Stimulated activated CD8-positive, alpha-beta memory T cell treated with anti-CD3 and anti-CD28 coated beads, Interleukin-7, amount 100 ng/mL, for 1 hour (primary cell): Measurements from ENCODE around the gene CDK2.
"Not testable (repeated sequence)": the region's sequence is repeated elsewhere in the genome, so short reads cannot be mapped to it uniquely, and the experiment has no call there.

Experiments
- DNase-seq, 2 donors: peaks; one replicate each; pipeline ENCODE4 v3.0.0-alpha.2; 2020; ENCODE audit warnings: low read depth in 2 of 2

CDK2 gene

DNA sequence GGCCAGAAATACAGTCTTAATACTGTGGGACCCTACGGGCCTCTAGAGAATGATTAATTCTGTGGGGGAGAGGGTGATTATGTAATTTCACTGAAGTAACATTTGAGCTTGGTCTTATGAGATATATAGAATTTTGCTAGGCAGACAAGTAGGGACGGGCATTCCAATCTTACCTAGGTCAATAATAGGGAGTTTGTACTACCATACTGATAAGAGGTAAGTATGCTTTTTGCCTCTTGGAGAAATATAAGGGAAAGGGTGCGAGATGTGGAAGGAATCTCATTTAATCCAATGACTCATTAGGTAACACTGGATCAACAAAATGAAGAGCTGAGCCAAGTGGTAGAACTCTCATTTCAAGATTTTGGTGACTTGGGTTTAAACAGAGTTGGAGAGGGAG lies 12.4 kb downstream of the CDK2 start:
- DNase-seq = no peak

DNA sequence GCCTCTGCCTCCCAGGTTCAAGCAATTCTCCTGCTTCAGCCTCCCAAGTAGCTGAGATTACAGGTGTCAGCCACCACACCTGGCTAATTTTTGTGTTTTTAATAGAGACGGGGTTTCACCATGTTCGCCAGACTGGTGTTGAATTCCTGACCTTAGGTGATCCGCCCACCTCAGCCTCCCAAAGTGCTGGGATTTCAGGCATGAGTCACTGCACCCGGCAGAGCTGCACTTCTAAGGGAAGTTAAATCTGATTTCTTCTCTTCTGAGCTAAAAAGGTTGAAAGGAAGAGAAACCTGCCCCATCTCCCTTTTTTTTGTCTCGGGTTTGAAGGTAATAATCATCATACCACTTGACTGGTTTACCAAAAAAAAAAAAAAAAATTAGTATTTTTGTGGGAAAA lies 15.3 kb downstream of the CDK2 start:
- DNase-seq = not testable (repeated sequence)

DNA sequence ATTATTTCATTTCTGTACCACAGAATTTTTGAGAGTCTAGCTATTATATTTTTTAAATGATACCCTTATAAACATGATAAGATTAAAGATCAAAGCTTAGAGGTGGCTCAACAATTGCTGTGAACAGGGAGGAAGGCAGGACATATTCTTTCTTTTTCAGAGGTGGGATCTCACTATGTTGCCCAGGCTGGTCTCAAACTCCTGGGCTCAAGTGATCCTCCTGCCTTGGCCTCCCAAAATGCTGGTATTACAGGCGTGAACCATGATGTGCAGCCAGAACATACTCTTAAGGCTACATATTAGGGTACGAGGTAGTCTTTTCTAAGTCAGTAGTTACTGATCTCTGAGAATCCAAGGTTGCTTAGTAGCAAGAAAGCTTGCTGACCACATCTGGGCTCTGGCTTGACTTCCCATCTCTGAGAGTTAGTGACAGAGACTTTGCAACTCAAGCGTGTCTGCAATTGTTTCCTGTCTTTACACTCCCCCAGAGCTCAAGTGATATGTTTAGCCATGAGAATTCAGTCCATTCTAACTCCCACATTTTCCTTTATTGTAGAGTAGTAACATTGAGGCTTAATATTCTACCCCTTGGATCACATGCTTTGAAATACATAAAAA lies 15.8 kb downstream of the CDK2 start:
- DNase-seq = no peak

DNA sequence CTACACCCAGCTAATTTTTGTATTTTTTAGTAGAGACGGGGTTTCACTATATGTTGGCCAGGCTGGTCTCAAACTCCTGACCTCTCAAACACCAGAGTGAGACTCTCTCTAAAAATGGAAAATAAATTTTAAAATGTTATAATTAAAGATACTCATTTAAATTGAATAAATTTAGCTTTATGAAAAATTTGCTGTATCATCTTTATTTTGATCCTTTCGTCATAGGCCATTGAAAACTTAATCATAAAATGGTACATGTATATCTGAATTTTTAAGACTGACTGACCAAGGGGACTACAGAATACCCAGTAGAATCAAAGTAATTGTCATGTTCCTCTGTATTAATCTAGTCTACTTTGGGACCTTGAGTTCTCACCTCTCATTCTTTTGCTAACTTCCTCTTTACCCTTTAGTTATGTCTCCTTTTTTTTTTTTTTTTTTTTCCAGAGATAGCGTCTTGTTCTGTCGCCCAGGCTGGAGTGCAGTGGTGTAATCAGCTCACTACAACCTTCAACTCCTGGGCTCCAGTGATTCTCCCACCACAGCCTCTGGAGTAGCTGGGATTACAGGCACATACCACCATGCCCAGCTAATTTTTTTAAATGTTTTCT lies 16.7 kb downstream of the CDK2 start:
- DNase-seq = no peak

DNA sequence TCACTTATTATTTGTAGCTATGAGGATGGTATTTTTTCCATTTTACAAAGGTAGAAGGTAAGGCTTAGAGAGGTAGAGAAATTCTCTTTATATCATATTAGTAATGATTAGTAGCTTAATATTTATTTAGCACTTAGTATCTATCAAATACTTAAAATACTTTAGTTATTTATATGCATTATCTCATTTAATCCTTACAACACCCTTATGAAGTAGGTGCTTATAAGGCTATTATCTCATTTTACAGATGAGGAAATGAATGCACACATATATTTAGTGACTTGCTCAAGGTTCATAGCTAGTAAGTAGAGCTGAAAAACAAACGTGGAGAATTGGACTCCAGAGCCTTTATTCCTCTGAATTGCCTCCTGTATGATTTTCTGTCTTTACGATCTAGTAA lies 18.2 kb downstream of the CDK2 start:
- no peak for DNase-seq

DNA sequence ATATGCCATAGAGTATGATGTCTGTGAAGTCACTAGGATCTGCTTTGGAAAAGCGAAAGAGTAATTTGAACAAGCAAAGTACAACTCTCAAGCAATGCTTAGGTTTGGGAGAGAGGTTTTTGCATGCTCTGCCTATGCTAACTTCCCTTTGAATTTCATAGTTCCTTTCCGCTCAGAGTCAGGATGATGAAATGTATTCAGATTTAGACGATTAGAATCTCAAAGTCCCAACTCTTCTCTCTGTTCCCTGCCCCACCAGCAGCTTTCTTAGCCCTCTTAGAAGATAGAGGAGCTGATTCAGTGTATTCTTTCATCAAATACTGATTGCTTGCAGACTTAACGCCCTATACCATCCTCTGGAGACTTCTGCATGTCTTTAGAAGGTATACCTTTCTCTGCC lies 18.7 kb downstream of the CDK2 start:
- DNase-seq = no peak

DNA sequence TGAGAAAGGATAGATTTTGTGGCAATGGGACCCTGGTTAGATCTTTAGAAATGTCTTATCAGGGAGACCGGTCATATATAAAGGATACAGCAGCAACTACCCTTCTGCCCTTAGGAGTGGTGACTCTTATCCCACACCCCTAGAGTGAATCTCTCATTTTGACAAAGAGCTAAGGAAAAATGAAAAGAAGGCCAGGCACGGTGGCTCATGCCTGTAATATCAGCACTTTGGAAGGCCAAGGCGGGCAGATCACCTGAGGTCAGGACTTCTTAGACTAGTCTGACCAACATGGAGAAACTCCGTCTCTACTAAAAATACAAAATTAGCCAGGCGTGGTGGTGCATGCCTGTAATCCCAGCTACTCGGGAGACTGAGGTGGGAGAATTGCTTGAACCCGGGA lies 19.3 kb downstream of the CDK2 start:
- not testable (repeated sequence) for DNase-seq

DNA sequence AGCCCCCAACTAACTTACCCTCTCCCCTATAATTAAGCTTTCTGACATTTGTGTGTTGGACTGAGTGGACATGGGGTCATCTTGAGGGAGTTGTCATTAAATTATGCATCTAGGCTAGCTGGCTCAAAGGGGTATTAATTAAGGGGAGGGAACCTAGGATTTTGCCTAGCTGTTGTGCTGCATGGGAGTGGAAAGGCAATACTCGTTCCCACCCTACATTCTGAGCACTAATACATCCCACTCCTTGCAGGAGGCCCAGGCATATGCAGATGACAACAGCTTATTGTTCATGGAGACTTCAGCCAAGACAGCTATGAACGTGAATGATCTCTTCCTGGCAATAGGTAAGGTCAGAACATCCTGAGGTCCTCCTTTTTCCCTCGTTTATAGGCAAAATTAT lies 24.5 kb downstream of the CDK2 start:
- DNase-seq = no peak

DNA sequence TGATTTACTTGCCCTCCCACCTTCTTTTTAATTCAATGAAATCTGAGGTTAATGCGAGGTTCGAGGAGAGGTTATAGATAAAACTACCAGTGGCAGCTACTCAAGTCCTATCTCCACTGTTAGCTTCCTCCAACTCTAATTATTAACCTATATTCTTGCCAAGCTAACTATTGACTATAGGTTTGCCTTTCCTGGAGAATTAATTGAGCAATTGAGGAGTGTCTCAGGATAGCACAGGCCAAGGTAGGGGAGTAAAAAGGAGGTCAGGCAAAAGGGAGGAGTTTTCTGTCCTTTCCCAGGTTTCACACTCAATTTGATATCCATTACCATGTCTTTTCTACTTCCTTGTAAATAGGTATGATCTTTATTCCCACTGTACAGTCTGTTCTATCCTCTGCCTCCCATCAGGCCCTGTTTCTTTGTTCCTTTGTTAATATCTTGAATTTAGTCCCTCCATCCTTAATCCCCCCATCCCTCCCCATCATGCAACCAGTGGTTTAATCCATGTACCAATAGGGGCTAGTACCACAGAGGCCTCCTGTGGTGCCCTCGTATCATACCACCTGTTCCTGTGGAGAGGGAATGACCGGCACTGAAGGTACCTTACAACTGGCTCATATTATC lies 26.7 kb downstream of the CDK2 start:
- DNase-seq = no peak

DNA sequence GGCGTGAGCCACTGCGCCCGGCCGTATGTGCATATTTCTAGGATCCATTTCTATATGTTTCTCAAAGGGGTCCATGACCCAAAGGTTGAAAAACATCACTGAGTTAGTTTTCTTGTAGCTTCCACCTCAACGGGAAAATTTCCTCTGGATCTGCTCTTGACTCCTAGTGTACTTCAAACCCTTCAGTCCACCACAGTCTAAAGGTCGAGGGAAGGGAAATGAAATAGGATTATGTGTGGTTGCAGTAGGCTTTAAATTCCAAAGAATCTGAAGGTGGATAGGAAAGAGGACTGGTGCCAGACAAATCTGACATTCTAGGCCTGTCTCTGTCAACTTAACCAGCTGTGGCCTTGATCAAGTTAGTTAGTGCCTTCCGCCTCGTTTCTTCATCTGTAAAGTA lies 28.7 kb downstream of the CDK2 start:
- DNase-seq = no peak

DNA sequence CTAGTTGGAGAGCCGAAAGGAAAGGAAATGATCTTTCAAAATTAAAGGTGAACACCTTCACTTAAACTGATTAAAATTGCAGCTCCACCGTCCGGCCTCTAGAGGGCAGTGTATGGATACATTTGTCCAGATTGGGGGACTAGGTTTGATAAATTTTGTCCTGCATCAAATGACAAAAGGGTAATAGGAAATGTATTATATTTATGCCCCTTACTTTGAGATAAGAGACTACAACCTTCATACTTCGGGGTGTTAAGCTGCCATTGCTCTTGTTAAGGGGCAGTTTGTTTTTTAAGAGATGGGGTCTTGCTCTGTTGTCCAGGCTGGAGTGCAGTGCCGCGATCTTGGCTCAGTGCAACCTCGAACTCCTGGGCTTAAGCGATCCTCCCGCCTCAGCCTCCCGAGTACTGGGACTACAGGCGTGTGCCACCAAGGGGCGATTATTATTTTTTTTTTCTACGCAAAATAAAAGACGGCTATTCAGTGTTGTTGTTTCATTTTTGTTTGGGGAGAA lies 29.6 kb downstream of the CDK2 start:
- DNase-seq = peak in 1 of 2 donors; percentile 40

DNA sequence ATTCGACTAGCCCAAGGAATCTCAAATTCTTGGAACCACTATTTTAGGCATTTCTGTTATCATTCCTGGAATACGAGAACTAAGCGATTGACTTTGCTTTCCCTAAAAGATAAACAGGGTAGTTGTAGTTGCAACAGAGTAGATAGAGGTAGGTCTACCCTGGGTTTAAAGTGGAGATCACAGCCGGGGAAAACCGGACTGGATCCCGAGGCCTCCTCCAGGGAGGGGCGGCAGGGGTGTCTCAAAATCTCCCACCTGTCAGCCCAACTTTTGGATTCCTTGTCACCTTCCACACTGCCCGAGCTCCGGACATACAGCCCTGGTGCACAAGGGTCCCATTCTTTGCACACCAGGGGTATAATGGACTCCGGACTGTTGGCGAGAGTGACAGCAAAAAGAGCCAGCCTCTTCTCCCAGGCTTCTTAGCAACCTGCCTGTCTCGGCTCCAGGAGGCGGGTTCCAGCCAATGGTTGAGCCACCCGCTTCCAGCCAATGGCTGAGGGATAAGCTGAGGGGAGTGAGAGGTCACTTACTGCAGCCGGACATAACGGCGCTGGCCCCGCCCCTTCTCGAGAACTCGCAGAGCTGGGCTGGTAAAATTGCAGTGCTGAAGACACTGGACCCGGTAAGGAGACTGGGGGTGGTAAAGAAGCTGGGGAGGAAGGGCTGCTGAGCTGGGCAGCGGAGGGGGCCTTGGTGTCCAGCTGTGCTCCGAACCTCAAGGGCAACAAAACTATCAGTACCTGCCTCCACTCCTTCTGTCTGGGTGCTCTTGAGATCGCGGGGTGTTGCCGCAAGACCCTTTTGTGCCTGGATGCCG lies 30.3 kb downstream of the CDK2 start, which contains the start of gene SUOX:
TSS of gene SUOX (plus strand) at position 562 of the 820 bp plus-strand sequence. CDS start 4,946 bp downstream, outside the sequence.
- DNase-seq = no peak

DNA sequence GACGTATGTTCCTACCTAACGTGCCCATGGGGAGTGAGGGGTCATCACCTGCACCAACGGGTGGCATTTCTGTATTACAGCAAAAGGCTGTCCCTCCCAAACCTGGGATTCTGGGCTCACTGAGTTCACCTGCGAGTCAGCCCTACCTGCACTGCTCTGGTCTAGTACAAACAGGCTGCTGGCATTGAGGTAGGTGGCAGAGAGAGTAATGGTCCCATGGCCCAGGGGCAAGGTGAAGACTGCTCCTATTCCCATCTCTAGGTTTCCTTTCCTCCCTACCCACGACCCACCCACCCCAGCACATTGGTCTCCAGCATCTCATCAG lies 30.9 kb downstream of the CDK2 start:
- DNase-seq = no peak

DNA sequence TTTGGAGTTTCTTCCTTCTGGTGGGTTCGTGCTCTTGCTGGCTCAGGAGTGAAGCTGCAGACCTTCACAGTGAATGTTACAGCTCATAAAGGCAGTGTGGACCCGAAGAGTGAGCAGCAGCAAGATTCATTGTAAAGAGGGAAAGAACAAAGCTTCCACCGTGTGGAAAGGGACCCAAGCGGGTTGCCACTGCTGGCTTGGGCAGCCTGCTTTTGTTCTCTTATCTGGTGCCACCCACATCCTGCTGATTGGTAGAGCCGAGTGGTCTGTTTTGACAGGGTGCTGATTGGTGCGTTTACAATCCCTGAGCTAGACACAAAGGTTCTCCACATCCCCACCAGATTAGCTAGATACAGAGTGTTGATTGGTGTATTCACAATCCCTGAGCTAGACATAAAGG lies 32.9 kb downstream of the CDK2 start:
- DNase-seq = not testable (repeated sequence)

DNA sequence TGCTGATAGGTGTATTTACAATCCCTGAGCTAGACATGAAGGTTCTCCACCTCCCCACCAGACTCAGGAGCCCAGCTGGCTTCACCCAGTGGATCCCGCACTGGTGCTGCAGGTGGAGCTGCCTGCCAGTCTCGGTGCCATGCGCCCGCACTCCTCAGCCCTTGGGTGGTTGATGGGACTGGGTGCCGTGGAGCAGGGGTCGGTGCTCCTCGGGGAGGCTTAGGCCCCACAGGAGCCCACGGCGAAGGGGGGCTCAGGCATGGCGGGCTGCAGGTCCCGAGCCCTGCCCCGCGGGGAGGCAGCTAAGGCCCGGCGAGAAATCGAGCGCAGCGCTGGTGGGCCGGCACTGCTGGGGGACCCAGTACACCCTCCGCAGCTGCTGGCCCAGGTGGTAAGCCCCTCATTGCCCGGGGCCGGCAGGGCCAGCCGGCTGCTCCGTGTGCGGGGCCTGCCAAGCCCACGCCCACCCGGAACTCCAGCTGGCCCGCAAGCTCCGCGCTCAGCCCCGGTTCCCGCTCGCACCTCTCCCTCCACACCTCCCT lies 33.4 kb downstream of the CDK2 start:
- not testable (repeated sequence) for DNase-seq

DNA sequence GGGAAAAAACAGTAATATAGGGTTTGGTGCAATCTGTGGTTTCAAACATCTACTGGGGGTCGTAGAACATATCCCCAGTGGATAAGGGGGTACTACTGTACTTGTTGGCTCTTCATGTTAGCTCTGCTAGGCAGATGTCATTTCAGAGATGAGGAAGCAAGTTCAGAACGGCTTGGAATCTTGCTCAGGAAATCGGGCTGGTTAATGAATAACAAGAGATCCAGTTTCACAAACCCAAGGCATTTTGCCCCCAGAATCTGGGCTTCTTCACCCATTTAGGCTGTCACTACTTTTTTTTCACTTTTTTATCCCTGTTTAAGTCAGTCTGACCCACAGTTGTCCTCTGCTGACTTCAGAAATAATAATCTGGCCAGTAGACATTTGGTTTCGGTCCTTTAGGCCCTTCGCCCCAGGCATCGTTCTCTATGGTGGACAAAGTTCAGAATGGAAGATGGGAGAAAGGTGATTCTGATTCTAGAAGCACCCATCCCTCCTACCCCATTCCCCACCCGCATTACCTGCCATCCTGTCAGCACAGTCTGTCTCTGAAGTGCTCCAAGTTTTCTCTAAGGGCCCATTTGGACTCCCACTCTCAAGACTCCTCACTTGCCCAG lies 35.0 kb downstream of the CDK2 start:
- no peak for DNase-seq

DNA sequence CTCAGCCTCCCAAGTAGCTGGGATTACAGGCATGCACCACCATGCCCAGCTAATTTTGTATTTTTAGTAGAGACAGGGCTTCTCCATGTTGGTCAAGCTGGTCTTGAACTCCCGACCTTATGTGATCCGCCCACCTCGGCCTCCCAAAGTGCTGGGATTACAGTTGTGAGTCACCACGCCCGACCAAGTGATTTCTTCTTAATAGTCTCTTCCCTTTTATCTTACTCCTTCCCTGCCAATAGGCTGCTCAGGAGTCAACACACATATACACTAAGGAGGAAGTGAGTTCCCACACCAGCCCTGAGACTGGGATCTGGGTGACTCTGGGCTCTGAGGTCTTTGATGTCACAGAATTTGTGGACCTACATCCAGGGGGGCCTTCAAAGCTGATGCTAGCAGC lies 36.7 kb downstream of the CDK2 start:
- not testable (repeated sequence) for DNase-seq

DNA sequence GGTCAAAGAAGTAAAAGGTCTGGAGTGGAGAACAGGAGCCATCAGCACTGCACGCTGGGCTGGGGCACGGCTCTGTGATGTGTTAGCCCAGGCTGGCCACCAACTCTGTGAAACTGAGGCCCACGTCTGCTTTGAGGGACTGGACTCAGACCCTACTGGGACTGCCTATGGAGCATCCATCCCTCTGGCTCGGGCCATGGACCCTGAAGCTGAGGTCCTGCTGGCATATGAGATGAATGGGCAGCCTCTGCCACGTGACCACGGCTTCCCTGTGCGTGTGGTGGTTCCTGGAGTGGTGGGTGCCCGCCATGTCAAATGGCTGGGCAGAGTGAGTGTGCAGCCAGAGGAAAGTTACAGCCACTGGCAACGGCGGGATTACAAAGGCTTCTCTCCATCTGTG lies 37.6 kb downstream of the CDK2 start:
- DNase-seq = no peak

DNA sequence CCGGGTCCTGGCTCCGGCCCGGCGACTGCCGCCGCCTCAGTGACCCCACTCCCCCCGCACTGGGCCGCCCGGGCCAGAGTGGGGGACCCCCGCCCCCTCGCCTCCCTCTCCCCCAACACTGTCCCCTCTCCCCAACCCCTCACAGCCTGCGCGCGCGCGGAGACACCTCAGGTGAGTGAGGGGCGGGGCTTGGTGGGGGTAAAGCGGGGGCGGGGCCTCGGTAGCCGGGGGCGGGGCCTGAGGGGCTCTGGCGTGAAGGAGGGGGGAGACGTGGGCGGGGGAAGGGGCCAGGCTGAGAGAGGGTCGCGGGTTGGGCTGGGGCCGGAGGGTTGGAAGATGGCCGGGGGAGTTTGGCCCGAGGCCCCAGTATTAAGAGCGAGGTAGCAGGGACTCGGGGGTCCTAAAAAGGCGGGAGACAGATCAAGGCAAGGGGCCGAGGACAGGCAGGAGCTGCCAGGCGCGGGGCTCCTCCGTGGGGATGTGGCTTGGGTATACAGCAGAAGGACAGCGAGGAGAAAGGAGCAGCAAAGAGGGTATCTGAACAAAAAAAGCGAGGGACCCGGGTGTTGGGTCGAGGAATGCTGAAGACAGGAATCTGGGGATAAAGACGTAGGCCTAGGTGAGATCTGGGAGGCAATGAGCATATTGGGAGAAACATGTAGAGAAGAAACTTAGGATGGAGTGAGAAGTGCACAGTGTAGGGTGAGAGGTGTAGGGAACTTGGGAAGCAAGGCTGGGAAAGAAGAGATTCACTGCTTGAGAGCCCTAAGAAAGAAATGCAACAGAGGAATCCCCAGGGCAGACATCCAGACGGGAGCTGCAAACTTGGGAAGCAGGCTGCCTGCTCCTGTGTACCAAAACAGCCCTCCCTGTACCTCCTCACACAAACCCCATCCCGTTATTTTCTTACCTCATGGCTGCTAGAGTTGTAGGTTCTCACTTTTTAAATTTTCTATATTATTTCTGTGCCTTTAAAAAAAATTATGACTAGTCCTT lies 41.2 kb downstream of the CDK2 start:
- DNase-seq = peak; percentile 42 to 52

DNA sequence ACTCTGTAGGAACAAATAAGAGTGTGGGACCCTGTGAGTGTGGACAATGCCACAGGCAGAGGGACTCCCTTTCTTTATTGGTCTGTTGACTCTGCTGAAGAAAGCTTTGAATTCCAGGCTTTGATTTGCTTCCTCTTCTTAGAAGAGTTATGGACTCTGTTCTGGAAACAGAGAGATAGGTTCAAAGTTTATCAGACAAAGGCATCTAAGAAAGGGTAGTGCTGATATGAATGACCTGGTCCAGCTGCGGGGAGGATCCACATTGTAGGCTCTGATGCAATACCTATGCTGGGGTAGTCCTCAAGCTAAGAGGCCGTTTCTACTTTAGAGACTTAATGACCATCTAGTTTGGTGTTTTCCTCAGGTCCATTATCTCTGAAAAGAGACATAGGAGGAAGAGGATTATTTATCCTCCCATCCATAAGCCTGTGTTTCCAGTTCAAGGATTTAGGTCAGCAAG lies 43.5 kb downstream of the CDK2 start:
- no peak for DNase-seq
